Measurements from ENCODE around the gene REEP6. TPM values are rescaled to one million over a fixed set of nuclear protein-coding genes. Genes with fewer than 3 reads are reported as not detected.

REEP6 gene
- total and polyA plus RNA-seq, 2 of the 8 experiments (the other 6 are each of a cell fraction or from before 2014, with no cell fraction given), result 12.6 to 20.7 TPM

- TF ChIP-seq KDM5A (IDR thresholded peaks at IDR 0.05; ENCODE audit: low read length) (no peak), EZH2 (IDR thresholded peaks at IDR 0.05; ENCODE audit: low read depth, low read length, severe bottlenecking) (no peak), FOSL1 (IDR thresholded peaks at IDR 0.05; ENCODE audit: insufficient read depth, low read depth, low read length) (no peak), EP300 (IDR thresholded peaks at IDR 0.05; ENCODE audit: borderline replicate concordance in 1 of 2, low read depth in 2 of 2, low read length in 2 of 2) (no peak), ZNF274 (IDR thresholded peaks at IDR 0.05; ENCODE audit: borderline replicate concordance, extremely low read depth, low read length) (no peak)
Observed at GRCh38 chr19:1527650-1528309, 36.8 kb downstream of the REEP6 start (continued).

Data from H1 (cell line).